Superior temporal gyrus (tissue), 1 donor: ENCODE data around the gene SMPX.

Experiments used
- DNase-seq: peaks from one replicate; pipeline ENCODE4 v3.0.0-alpha.2; 2016; ENCODE audit errors: extremely low spot score

SMPX gene

GRCh38 chrX:21744060-21744459, 13.9 kb downstream of the SMPX start:
- no peak for DNase-seq

DNA sequence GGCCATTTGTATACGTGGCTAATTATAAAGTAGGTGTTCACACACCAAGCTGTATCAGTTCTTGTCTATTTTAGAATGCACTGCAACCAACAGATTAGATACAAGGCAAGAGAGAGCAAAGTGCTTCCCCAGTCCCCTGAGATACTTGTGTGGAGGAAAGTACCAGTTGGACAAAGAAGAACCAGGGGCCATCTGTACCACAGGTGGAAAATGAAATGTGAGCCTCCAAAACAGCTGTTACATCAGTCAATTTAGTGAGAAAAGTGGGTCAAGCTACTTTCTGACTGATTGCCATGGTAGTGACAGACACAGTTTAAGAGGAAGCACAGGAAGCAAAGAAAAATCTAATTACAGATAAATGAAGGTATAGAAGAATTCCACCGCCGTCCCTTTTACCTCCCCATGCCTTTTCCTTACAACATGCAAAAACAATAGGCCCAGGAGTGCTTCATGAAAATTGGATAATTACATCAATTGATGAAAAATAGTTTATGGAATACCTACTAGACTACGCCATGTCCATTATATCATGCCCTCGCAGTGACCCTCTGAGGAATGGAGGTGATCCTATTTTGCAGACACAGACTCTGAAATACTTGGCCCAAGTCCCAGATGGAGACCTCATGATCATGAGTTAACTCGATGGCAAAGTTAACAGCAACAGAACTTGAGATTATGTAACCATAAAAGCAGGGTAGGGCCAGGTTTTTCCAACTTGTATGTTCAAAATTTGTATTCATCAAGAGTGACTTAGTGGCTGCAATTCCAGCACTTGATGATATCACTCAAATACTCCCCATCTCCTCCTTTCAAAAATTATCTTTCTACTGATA, 15.8 kb downstream of the SMPX start:
- DNase-seq = no peak

GRCh38 chrX:21741364-21741763, 16.6 kb downstream of the SMPX start:
- no peak for DNase-seq

DNA sequence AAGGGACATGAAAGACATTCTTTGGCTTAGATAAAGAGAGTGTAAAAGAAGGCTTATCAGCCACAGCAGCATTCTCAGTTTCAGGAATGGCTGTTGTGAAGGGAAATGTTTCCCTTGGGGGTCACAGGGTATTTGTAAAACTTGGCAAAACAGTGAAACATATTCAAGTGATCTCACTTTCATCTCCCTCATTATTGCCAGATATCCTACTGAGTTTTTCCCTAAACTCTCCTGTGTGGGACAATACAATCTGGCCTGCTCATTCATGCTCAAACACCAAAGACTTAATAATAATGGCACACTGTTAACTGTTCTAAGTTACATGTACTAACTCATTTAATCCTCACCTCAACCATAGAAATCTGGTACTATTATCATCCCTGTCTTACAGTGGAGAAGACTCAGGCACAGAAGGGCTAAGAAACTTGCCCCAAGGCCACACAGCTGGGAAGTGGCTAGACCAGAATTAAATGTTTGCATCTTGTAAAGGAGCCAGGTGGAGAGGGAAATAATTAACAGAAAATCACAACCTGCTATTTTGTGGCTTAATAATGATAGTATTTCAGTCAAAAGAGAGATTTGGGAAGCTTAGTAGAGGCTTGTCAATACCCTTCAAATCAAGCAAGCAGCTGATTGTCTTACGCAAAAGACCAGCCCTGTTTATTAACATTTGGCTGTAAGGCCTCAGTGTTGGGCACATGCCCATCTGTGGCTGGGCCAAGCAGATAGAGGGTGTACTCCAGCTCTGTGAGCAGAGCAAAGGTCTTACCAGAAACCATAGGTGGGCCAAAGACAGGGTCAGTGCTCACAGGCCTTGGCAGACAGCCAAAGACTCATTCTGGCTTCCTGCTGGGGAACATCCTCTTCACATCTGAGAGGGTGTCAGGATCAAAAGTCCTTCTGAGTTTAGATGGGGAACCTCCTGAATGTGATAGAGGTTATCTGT, 17.3 kb downstream of the SMPX start:
- DNase-seq = no peak

- DNase-seq = no peak
These were observed 19.0 kb downstream of the SMPX start for GRCh38 chrX:21738950-21739287.

DNA sequence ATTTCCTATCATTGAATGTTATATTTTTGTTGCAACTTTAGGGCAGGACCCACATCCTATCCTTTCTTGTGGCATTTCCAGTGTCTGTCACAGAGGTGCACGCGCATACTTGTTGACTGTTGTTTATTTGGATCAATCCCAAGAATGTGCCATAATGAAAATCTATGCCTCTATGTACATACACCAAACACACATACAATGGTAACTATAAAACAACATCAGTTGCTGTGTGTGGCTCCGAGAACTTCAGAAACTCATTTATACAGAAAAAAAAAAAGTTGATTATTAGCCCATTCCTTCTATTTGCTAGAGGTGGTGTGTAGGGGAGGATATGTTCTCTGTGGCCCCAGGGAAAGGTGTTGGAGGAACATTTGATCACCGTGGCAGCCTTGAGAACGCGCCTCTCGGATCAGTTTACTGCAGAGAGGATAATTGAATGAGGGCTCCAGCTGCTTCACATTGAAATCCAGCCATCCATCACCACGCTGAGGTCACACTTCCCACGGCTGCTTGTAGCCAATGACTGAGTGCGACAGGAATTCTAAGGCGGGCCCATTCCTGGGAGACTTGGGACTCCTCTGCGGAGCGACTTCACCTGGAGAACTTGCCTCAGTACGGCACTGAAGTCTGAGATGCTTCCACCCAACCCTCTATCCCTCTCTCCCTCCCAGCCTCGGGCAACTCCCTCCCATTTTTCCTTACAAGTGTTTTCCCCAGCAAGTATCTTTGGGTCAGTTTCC, 19.5 kb downstream of the SMPX start:
- no peak for DNase-seq

GRCh38 chrX:21735768-21736127, 22.2 kb downstream of the SMPX start:
- no peak for DNase-seq

GRCh38 chrX:21735038-21735767, 22.7 kb downstream of the SMPX start:
- DNase-seq = no peak

GRCh38 chrX:21734175-21734574, 23.7 kb downstream of the SMPX start:
- no peak for DNase-seq

DNA sequence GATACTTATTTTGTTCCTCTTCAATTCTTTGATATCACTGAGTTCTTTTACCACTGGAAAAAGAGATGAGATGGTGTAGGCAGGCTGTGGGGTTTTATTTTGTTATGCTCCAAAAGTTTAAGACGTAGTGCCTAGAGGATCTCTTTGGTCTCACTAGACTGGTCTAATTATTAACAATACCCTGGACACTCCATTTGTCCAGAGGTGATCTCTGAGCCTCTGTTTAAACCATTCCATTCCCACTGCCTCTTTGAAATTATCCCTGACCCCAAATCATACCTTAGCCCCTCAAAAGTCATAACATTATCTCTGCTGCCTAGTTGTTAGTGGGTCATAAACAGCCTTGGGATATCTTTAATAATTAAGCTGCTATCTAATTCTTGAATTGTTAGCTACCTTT, 24.2 kb downstream of the SMPX start:
- DNase-seq = no peak

DNA sequence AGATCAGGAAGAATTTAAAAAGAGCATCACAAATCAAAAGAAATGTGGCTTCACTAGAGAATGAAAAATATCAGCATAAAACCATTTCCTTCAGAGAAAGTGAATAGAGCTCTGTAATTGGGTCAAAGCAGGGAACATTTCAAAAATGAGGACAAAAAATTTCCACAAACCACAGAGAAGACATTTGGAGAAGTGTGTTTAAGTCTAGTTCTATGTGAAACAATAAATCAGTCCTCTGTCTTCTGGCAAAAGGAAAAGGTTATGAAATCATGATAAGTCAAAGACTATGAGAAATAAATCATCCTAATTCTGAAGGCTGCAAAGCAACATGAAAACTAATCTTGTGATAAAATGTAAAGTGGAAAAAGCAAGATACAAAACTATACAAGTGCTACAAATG, 27.9 kb downstream of the SMPX start:
- no peak for DNase-seq

DNA sequence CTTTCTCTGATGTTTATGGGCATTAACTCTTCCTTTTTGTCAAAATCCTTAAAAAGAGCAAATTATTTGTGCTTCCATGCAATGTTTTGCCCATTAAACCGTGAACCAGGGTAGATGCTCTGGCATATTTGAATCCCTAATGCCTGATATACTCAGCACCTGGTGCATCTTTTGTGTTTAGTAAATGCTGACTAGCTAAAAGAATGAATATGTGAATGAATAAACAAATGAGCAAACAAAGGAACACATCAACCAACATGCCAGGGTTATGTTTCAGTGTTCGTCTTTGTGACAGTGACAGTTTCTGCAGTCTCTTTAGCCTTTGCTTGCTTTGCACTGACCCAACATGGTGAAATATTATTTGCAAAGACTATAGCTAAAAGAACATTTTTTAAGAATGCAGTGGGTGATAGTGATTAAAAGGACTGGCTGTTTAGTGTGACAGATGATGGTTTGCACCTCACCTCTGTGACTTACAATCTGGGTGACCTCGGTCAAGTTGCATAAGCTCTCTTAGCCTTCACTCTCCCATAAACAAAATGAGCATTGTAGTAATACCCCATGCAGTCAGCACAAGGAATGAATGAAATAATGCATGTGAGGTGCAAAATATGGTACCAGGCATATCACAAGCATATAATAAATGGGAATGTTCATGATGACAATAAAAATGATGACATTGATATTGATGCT, 29.5 kb downstream of the SMPX start:
- DNase-seq = no peak

DNA sequence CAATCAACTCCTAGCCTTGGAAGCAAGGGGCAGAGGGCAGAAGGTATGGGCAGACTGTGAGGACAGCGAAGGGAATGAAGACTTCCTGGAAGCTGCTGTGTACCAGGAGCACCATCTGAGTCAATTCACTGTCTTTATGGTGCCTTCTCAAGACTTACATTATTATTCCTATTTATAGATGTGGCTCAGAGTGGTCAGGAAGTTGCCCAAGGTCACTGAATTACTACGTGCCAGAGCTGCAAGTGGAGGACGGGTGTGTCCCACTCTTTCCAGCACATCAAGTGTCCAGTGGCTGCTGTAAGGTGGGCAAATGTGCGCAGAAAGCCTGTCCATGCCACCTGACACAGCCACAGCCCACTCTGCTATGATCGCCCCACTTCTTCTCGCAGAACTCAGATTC, 32.0 kb downstream of the SMPX start:
- DNase-seq = no peak

DNA sequence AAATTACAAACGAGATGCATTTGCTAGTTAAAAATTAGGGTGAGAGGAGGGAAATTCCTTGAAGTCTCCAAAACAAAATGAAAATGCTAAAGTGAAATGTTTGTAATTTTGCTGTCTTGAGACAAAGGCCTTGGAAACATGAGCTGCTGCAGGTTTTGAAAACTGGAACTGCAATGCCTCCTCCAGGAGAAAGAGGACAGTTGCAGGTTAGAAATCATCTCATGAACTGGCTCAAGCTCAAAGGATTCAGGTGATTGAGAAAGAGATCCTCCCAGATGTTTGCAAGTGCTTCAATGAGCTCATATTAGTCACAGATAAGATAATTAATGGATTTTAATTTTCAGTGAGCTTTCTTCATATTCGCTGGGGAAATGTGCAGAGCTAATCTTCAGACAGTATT, 32.4 kb downstream of the SMPX start:
- peak; percentile 33 for DNase-seq

DNA sequence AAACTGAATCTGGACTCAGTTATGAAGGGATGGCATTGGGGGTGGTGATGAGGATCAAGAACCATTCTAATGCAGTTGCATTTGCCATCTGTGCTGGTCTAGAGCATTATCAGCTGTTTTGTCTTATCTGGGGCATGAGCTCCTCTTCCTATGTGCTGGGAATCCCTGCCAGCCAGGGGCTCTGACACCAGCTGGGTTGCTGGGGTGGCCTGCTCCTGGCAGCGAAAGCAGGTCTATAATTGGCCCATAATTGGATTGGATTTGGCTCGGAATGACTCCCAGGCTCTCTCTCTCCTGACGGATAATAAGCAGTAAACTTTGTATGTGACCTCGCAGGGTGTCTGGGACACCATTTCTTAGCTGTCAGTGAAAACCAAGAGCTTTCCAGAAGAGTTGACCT, 34.1 kb downstream of the SMPX start:
- DNase-seq = no peak

- no peak for DNase-seq
These were observed 34.8 kb downstream of the SMPX start for GRCh38 chrX:21723084-21723483.

GRCh38 chrX:21721195-21721594, 36.7 kb downstream of the SMPX start:
- DNase-seq = no peak

DNA sequence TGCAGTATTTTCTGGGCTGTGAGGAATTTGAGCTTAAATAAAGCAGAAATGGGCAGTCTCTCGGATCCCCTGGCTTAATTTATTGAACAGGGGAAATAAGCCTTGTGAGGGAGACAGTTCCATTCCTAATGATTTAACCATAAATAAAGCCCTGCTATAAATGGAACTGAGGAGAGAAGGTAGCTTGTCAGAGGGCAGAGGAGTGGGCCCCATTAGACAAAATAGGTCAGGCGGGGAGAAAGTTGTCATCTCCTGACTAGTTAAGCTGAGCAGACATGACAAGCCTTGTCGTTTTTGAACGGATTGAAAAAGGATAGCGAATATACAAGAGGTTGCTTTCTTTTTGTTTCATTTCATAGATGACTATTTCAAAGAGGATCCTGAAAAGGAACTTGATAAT, 39.3 kb downstream of the SMPX start:
- no peak for DNase-seq

DNA sequence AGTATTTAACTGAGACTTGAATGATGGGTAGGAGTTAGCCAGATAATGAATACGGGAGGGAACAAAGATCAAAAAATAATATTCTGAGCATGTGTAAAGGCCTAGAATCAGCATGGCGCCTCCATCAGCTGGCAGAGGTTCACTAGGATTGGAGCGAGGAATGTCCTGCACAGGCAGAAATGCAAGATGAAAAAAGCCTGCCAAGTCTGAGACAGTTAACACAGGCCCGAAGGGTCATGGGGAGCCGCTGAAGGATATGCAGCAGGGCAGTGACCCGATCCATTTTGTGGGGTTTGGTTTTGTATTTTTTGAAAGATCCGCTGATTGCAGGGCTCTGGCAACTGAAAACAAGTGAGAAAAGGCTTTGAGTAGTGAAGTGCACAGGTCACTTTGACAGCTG, 40.1 kb downstream of the SMPX start:
- no peak for DNase-seq

GRCh38 chrX:21715825-21716224, 42.1 kb downstream of the SMPX start:
- DNase-seq = no peak

- no peak for DNase-seq
These were observed 42.6 kb downstream of the SMPX start for GRCh38 chrX:21715337-21715736.
